G401 (cell line): ENCODE results near the gene TMEM179. TPM values are rescaled to one million over a fixed set of nuclear protein-coding genes. Genes with fewer than 3 reads are reported as not detected.

Experiments used
- total RNA-seq: library from RNA; depleted of rRNA; stranded (reverse); fragments of >200 nt; shearing (Covaris generic); gene quantifications from 2 replicates; pipeline ENCODE4 v1.2.3, GENCODE V29; 2014; rRNA removed

Gene TMEM179
- total RNA-seq, 1 experiment from 2014 or later, result not detected

Other genes with a start within 250 kb of the TMEM179 start
- not detected in 2 replicates for gene C14orf180, start 25.0 kb downstream of the TMEM179 start, total RNA-seq
- 30.3 and 31.3 TPM in 2 replicates for gene INF2, start 84.8 kb upstream of the TMEM179 start, total RNA-seq
- 18.3 and 19.5 TPM in 2 replicates for gene ADSS1, start 119.5 kb upstream of the TMEM179 start, total RNA-seq
- 207 and 294 TPM in 2 replicates for gene SIVA1, start 148.4 kb upstream of the TMEM179 start, total RNA-seq
- 220 and 224 TPM in 2 replicates for gene AKT1, start 191.0 kb upstream of the TMEM179 start, total RNA-seq
- 14.3 and 25.3 TPM in 2 replicates for gene ZBTB42, start 196.3 kb upstream of the TMEM179 start, total RNA-seq